Measurements from ENCODE around the gene WDR64. TPM values are rescaled to one million over a fixed set of nuclear protein-coding genes. Genes with fewer than 3 reads are reported as not detected.

The WDR64 gene
- total and polyA plus RNA-seq, 2 donors (not counting 3 experiments of a cell fraction or from before 2014, with no cell fraction given): not detected

- no peak for FAIRE-seq
- intact Hi-C loops (cut with micrococcal nuclease) (no loop called here), dilution Hi-C loops (cut with MboI; ENCODE audit: extremely low pct_ligation_motif_present, low sequenced_read_pairs) (no loop called here)
- Histone ChIP-seq H3K79me2 (ENCODE audit: control insufficient read depth, insufficient read depth, low read length) (no peaks in the 10 kb centered on the region), H3K27ac (ENCODE audit: insufficient read depth, low read depth, low read length) (no peak overlapping the region), H3K9me3 (replicated peaks; ENCODE audit: control insufficient read depth, insufficient read depth, low read length) (no peaks in the 10 kb centered on the region), H3K4me2 (ENCODE audit: insufficient read depth, low read length) (no peak overlapping the region), H3K27me3 (ENCODE audit: control insufficient read depth in 2 of 2, insufficient read depth in 2 of 2, low read length in 2 of 2) (no peaks in the 10 kb centered on the region), H3K36me3 (ENCODE audit: control insufficient read depth in 2 of 2, extremely low read depth in 1 of 2, insufficient read depth in 2 of 2, low read length in 2 of 2) (no peaks in the 10 kb centered on the region), H4K20me1 (replicated peaks; ENCODE audit: control insufficient read depth, extremely low read depth, insufficient read depth, low read length) (no peaks in the 10 kb centered on the region), H3K9ac (replicated peaks; ENCODE audit: extremely low read depth, insufficient read depth, low read length) (no peak overlapping the region), H3K4me3 (replicated peaks in 1 of 3; ENCODE audit: insufficient read depth in 1 of 3, low read depth in 1 of 3, low read length in 3 of 3) (no peak overlapping the region), H3K9me1 (replicated peaks; ENCODE audit: control insufficient read depth, extremely low read depth, insufficient read depth, low read length) (no peaks in the 10 kb centered on the region), H3K4me1 (ENCODE audit: control insufficient read depth, extremely low read depth, insufficient read depth, low read length) (no peaks in the 10 kb centered on the region), H2AFZ (ENCODE audit: low read depth, low read length) (no peak overlapping the region)
- no peak for DNase-seq (ENCODE audit: low read depth, low spot score)
- TF ChIP-seq FOS (IDR thresholded peaks at IDR 0.05; ENCODE audit: borderline replicate concordance, insufficient read depth, low read length) (no peak), GATA2 (IDR thresholded peaks at IDR 0.05; ENCODE audit: insufficient read depth, insufficient read length, low read depth, low read length) (no peak), EZH2 (IDR thresholded peaks at IDR 0.05; ENCODE audit: borderline replicate concordance, low read depth, low read length, severe bottlenecking) (no peak), CTCF (IDR thresholded peaks at IDR 0.05; ENCODE audit: extremely low read depth in 1 of 2, insufficient read depth in 1 of 2, low read depth in 1 of 2, low read length in 2 of 2) (no peak), POLR2A (IDR thresholded peaks at IDR 0.05; ENCODE audit: low read depth, low read length) (no peak), JUN (IDR thresholded peaks at IDR 0.05; ENCODE audit: borderline replicate concordance, insufficient read depth, insufficient read length, low read depth) (no peak), POLR2AphosphoS5 (IDR thresholded peaks at IDR 0.05; ENCODE audit: insufficient read depth, low read depth, low read length) (no peak), MYC (IDR thresholded peaks at IDR 0.05; ENCODE audit: low read depth, low read length) (no peak)
- TF ChIP-seq, protein P1, sequence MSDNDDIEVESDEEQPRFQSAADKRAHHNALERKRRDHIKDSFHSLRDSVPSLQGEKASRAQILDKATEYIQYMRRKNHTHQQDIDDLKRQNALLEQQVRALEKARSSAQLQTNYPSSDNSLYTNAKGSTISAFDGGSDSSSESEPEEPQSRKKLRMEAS (IDR thresholded peaks at IDR 0.05; ENCODE audit: insufficient read depth, insufficient read length): no peak
- POLR2A ChIA-PET: no interaction called here
- BruUV-seq (replicated peaks): no TSS peak
- CTCF ChIA-PET: no interaction called here
Measured at GRCh38 chr1:241787691-241788090, 135.6 kb downstream of the WDR64 start.

Measured in endothelial cell of umbilical vein (primary cell).